A549 (cell line): Measurements from ENCODE around the gene PUDP. TPM values are rescaled to one million over a fixed set of nuclear protein-coding genes. Genes with fewer than 3 reads are reported as not detected.

Experiments
- ATAC-seq, 2 experiments: fragments of 200-7000 bp in 1 of 2; fragments of >200 bp in 1 of 2; cut with Nextera tagmentation in 1 of 2; cut with Tn5 transposase in 1 of 2; 3 replicates each; pipeline versions ENCODE4 v1.8.0 to v1.9.1; 2018 to 2020; ENCODE audit warnings: mild to moderate bottlenecking in 1 of 2, moderate library complexity in 1 of 2
- CTCF ChIA-PET: fragments of 300-600 bp; sonication (Branson Sonifier 250); formaldehyde crosslinking; extraction: SDS; loops from one replicate; lab custom pipeline; 2021; ENCODE audit warnings: antibody characterized with exemption, inconsistent platforms; lab: Yijun Ruan, JAX
- POLR2A ChIA-PET: fragments of 350-600 bp; formaldehyde crosslinking; extraction: SDS; loops from one replicate; lab custom pipeline; 2021; ENCODE audit warnings: antibody characterized with exemption, inconsistent platforms; lab: Yijun Ruan, JAX
- DNase-seq, 2 experiments: peaks; one replicate each; pipeline versions ENCODE4 v3.0.0 to v3.0.0-alpha.2; 2011 to 2016; ENCODE audit warnings: low read depth in 1 of 2, low spot score in 1 of 2
- FAIRE-seq: peaks from 2 replicates; lab custom pipeline; 2011; peaks lifted over from hg19 to GRCh38; lab: Jason Lieb, UNC
- H3K27ac ChIP-seq, 2 experiments: fragments of >200 bp; sonication (Bioruptor Twin); formaldehyde crosslinking; 3 replicates each; pipeline ENCODE4 v1.5.1; 2016 to 2017
- H3K4me1 ChIP-seq: fragments of >200 bp; sonication (Bioruptor Twin); formaldehyde crosslinking; 3 replicates; pipeline ENCODE4 v1.6.1; 2016
- H3K4me2 ChIP-seq: fragments of >200 bp; sonication (Bioruptor Twin); formaldehyde crosslinking; 3 replicates; pipeline ENCODE4 v1.6.1; 2016
- H3K4me3 ChIP-seq: fragments of >200 bp; sonication (Bioruptor Twin); formaldehyde crosslinking; 3 replicates; pipeline ENCODE4 v1.5.1; 2016
- H3K9me3 ChIP-seq: fragments of >200 bp; sonication (Bioruptor Twin); formaldehyde crosslinking; 3 replicates; pipeline ENCODE4 v1.6.1; 2016
- BHLHE40 ChIP-seq: IDR thresholded peaks from 2 replicates; pipeline ENCODE4 v1.6.1; 2012; ENCODE audit warnings: low read depth, low read length, inconsistent platforms
- CHD4 ChIP-seq: fragments of 200-600 bp; sonication (generic); IDR thresholded peaks from 2 replicates; pipeline ENCODE4 v1.6.1; 2016; ENCODE audit warnings: antibody characterized with exemption, mild to moderate bottlenecking, borderline replicate concordance
- EHF ChIP-seq: fragments of 250-450 bp; sonication (Bioruptor Pico); IDR thresholded peaks from 2 replicates; pipeline ENCODE4 v1.5.0; 2020; ENCODE audit warnings: mild to moderate bottlenecking
- EHMT2 ChIP-seq: fragments of 200-600 bp; sonication (generic); IDR thresholded peaks from 2 replicates; pipeline ENCODE4 v1.6.1; 2016; ENCODE audit warnings: antibody characterized with exemption, low read depth, mild to moderate bottlenecking, moderate library complexity
- HEYL ChIP-seq: fragments of 250-450 bp; sonication (Bioruptor Pico); IDR thresholded peaks from 2 replicates; pipeline ENCODE4 v1.8.0; 2021; ENCODE audit warnings: mild to moderate bottlenecking, moderate library complexity
- HOXB13 ChIP-seq: fragments of 250-450 bp; sonication (Bioruptor Pico); IDR thresholded peaks from 2 replicates; pipeline ENCODE4 v1.5.0; 2020; ENCODE audit warnings: low read depth, mild to moderate bottlenecking, moderate library complexity
- HOXB5 ChIP-seq: fragments of 250-450 bp; sonication (Bioruptor Pico); IDR thresholded peaks from 2 replicates; pipeline ENCODE4 v1.5.0; 2020; ENCODE audit warnings: mild to moderate bottlenecking, moderate library complexity
- JUN ChIP-seq, 2 experiments: fragments of >200 bp; sonication (Bioruptor Twin); formaldehyde crosslinking; IDR thresholded peaks; 2 replicates in 1 of 2; 3 replicates in 1 of 2; pipeline ENCODE4 v1.6.1; 2016 to 2017
- JUNB ChIP-seq: fragments of >200 bp; sonication (Bioruptor Twin); formaldehyde crosslinking; IDR thresholded peaks from 2 replicates; pipeline ENCODE4 v1.6.1; 2016
- NPAS2 ChIP-seq: fragments of 250-450 bp; sonication (Bioruptor Pico); IDR thresholded peaks from 2 replicates; pipeline ENCODE4 v1.8.0; 2022; ENCODE audit warnings: mild to moderate bottlenecking, moderate library complexity, borderline replicate concordance
- PHF8 ChIP-seq: fragments of 200-600 bp; sonication (generic); IDR thresholded peaks from 2 replicates; pipeline ENCODE4 v1.6.1; 2016; ENCODE audit warnings: low read depth, mild to moderate bottlenecking, antibody characterized with exemption, moderate library complexity, borderline replicate concordance
- ZC3H11A ChIP-seq: fragments of 450-650 bp; IDR thresholded peaks from 2 replicates; pipeline ENCODE4 v1.6.1; 2014; ENCODE audit warnings: antibody characterized with exemption, mild to moderate bottlenecking
- ZFP36 ChIP-seq: fragments of 450-650 bp; IDR thresholded peaks from 2 replicates; pipeline ENCODE4 v1.6.1; 2014; ENCODE audit warnings: borderline replicate concordance; ENCODE audit not compliant: partially characterized antibody
- ZNF302 ChIP-seq: fragments of 250-450 bp; sonication (Bioruptor Pico); IDR thresholded peaks from 2 replicates; pipeline ENCODE4 v1.9.0; 2021; ENCODE audit warnings: inconsistent platforms, mild to moderate bottlenecking, moderate library complexity
- ZSCAN20 ChIP-seq: fragments of 250-450 bp; sonication (Bioruptor Pico); IDR thresholded peaks from 2 replicates; pipeline ENCODE4 v1.8.0; 2022; ENCODE audit warnings: mild to moderate bottlenecking, moderate library complexity
- WGBS: methylation state at CpG from one replicate; pipeline ENCODE4 v1.1.6; 2017; ENCODE audit errors: missing lambda C conversion rate; 5-methylcytosine and 5-hydroxymethylcytosine counted together
- polyA plus RNA-seq, 4 experiments: library from polyadenylated mRNA; depleted of rRNA in 3 of 4; stranded (reverse); fragments of >200 nt; fragmentation: RNase III in 1 of 4; extraction: RNeasy Plus Mini Kit Qiagen cat#74134 plus additional on column Dnase treatment in 1 of 4; gene quantifications; 2 replicates in 3 of 4; 3 replicates in 1 of 4; pipeline ENCODE4 v1.2.3, GENCODE V29; 2011 to 2017
- TF ChIP-seq, protein P1 (sequence below): fragments of 450-650 bp; IDR thresholded peaks from 2 replicates; pipeline ENCODE4 v1.6.1; 2014; ENCODE audit warnings: antibody characterized with exemption
- TF ChIP-seq, protein P2 (sequence below): IDR thresholded peaks from 2 replicates; pipeline ENCODE4 v1.6.1; 2012
- TF ChIP-seq, protein P3 (sequence below): fragments of 200-600 bp; sonication (generic); IDR thresholded peaks from 2 replicates; pipeline ENCODE4 v1.6.1; 2016; ENCODE audit warnings: antibody characterized with exemption, mild to moderate bottlenecking, moderate library complexity
- TF ChIP-seq, protein P4 (sequence below): IDR thresholded peaks from 2 replicates; pipeline ENCODE4 v1.6.1; 2012
- TF ChIP-seq, protein P5 (sequence below): fragments of 150-350 bp; IDR thresholded peaks from 2 replicates; pipeline ENCODE4 v1.6.1; 2014; ENCODE audit warnings: low read depth, mild to moderate bottlenecking, low read length
- TF ChIP-seq, protein P6 (sequence below): fragments of 250-450 bp; sonication (Bioruptor Pico); IDR thresholded peaks from 2 replicates; pipeline ENCODE4 v1.5.0; 2021; ENCODE audit warnings: mild to moderate bottlenecking, moderate library complexity, borderline replicate concordance

Gene PUDP
- polyA plus RNA-seq, 2 of the 4 experiments (the other 2 are of a cell fraction) = 26.2 to 50.7 TPM

DNA sequence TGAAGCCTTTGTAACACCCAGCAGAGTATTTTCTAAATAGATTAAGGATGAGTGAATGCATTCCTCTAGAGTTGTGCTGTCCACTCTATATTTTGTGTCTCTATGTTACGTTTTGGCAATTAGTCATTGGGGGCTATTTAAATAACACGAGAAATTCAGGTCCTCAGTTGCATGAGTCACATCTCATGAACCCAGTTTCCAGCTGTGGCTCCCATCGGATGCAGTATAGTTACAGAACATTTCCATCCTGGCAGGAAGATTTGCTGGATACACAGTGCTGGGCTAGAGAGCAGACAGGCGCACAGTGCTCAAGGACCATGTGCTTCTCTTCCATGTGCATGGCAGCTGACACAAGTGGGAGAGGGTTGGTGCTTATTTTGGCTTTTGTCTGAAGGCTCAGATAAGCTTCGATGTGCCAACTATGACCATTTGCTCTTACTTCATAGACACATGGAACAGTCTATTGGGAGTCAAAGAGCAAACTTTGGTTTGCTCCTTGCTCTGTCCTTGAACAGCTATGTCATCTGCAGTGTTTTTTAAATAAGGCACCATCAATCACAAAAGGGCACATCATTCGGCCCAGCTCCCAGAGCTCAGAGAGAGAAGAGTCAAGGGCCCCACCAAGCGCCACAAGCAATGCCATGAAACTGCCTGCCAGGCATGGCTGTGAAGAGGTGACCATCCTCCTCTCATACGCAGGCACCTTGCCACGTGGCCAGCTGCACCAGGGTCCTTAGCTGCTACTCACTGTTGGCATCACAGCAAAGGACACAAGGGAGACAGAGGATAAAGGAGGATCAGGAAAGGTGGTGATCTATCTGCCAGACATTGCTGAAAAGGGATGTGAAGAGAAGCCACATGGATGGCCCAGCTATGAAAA is 8.5 kb downstream of the PUDP start:
- POLR2A ChIA-PET = no interaction called here
- Histone ChIP-seq H3K4me1 (peaks cover 14% of the 10 kb centered on the region), H3K27ac (no peak overlapping the region), H3K4me3 (no peak overlapping the region), H3K9me3 (no peaks in the 10 kb centered on the region), H3K4me2 (no peak overlapping the region)
- CTCF ChIA-PET = interaction anchor here (1.1 kb wide), 1 partner anchor 9 kb away, joined by 3 read pairs; the partner anchor contains the start of gene PUDP
- WGBS = 75% methylated on average over 9 of the region's 9 CpGs
- ATAC-seq = no peak
- TF ChIP-seq CHD4 (no peak), EHMT2 (no peak), ZNF302 (CRISPR knock-in tag) (no peak), EHF (no peak), HOXB13 (no peak)
- TF ChIP-seq, protein P1, sequence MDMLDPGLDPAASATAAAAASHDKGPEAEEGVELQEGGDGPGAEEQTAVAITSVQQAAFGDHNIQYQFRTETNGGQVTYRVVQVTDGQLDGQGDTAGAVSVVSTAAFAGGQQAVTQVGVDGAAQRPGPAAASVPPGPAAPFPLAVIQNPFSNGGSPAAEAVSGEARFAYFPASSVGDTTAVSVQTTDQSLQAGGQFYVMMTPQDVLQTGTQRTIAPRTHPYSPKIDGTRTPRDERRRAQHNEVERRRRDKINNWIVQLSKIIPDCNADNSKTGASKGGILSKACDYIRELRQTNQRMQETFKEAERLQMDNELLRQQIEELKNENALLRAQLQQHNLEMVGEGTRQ = no peak
- TF ChIP-seq, all 56 proteins: peak for 0
- FAIRE-seq (peak; percentile 56), DNase-seq (no peak)

DNA sequence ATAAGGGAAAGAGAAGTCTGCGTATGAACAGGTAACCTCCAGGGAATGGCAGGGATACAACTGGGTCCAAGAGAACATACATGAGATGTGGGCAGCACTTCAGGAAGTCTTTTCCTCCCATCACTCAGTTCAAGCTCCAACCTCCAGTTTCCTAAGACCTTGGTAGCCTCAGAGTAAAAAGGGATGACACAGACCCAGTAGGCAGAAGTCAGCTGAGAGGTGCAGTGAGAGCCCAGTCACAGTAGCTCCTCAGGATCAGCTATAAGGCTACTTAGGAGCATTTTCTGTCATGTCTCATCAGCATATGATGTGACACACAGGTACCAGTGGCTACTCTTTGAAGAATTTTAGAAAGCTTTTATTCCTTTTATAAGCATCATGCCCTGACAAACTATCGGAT is 13.0 kb downstream of the PUDP start:
- WGBS = 92% methylated on average over 2 of the region's 2 CpGs
- peaks cover 14% of the 10 kb centered on the region for H3K4me1 ChIP-seq
- FAIRE-seq = no peak
- H3K27ac ChIP-seq = no peak overlapping the region
- no peaks in the 10 kb centered on the region for H3K9me3 ChIP-seq
- no peak for ATAC-seq
- no peak overlapping the region for H3K4me2 ChIP-seq
- DNase-seq = no peak
- TF ChIP-seq, protein P2, sequence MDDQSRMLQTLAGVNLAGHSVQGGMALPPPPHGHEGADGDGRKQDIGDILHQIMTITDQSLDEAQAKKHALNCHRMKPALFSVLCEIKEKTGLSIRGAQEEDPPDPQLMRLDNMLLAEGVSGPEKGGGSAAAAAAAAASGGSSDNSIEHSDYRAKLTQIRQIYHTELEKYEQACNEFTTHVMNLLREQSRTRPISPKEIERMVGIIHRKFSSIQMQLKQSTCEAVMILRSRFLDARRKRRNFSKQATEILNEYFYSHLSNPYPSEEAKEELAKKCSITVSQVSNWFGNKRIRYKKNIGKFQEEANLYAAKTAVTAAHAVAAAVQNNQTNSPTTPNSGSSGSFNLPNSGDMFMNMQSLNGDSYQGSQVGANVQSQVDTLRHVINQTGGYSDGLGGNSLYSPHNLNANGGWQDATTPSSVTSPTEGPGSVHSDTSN = no peak
- TF ChIP-seq, protein P3, sequence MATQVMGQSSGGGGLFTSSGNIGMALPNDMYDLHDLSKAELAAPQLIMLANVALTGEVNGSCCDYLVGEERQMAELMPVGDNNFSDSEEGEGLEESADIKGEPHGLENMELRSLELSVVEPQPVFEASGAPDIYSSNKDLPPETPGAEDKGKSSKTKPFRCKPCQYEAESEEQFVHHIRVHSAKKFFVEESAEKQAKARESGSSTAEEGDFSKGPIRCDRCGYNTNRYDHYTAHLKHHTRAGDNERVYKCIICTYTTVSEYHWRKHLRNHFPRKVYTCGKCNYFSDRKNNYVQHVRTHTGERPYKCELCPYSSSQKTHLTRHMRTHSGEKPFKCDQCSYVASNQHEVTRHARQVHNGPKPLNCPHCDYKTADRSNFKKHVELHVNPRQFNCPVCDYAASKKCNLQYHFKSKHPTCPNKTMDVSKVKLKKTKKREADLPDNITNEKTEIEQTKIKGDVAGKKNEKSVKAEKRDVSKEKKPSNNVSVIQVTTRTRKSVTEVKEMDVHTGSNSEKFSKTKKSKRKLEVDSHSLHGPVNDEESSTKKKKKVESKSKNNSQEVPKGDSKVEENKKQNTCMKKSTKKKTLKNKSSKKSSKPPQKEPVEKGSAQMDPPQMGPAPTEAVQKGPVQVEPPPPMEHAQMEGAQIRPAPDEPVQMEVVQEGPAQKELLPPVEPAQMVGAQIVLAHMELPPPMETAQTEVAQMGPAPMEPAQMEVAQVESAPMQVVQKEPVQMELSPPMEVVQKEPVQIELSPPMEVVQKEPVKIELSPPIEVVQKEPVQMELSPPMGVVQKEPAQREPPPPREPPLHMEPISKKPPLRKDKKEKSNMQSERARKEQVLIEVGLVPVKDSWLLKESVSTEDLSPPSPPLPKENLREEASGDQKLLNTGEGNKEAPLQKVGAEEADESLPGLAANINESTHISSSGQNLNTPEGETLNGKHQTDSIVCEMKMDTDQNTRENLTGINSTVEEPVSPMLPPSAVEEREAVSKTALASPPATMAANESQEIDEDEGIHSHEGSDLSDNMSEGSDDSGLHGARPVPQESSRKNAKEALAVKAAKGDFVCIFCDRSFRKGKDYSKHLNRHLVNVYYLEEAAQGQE = no peak
- TF ChIP-seq ZFP36 (no peak), HOXB5 (CRISPR knock-in tag) (no peak), HOXB13 (no peak), ZC3H11A (no peak), JUN (IDR thresholded peaks at IDR 0.05) (no peak), NPAS2 (CRISPR knock-in tag) (no peak), JUNB (no peak), HEYL (no peak), ZSCAN20 (CRISPR knock-in tag) (no peak), BHLHE40 (no peak), PHF8 (no peak)
- TF ChIP-seq, protein P4, sequence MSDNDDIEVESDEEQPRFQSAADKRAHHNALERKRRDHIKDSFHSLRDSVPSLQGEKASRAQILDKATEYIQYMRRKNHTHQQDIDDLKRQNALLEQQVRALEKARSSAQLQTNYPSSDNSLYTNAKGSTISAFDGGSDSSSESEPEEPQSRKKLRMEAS = no peak
- TF ChIP-seq, protein P5, sequence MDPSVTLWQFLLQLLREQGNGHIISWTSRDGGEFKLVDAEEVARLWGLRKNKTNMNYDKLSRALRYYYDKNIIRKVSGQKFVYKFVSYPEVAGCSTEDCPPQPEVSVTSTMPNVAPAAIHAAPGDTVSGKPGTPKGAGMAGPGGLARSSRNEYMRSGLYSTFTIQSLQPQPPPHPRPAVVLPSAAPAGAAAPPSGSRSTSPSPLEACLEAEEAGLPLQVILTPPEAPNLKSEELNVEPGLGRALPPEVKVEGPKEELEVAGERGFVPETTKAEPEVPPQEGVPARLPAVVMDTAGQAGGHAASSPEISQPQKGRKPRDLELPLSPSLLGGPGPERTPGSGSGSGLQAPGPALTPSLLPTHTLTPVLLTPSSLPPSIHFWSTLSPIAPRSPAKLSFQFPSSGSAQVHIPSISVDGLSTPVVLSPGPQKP = no peak
- TF ChIP-seq, protein P6, sequence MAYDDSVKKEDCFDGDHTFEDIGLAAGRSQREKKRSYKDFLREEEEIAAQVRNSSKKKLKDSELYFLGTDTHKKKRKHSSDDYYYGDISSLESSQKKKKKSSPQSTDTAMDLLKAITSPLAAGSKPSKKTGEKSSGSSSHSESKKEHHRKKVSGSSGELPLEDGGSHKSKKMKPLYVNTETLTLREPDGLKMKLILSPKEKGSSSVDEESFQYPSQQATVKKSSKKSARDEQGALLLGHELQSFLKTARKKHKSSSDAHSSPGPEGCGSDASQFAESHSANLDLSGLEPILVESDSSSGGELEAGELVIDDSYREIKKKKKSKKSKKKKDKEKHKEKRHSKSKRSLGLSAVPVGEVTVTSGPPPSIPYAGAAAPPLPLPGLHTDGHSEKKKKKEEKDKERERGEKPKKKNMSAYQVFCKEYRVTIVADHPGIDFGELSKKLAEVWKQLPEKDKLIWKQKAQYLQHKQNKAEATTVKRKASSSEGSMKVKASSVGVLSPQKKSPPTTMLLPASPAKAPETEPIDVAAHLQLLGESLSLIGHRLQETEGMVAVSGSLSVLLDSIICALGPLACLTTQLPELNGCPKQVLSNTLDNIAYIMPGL (CRISPR knock-in tag) = no peak
- POLR2A ChIA-PET = no interaction called here
- CTCF ChIA-PET = interaction anchor here (1.1 kb wide), 1 partner anchor 10 kb away, joined by 4 read pairs; no protein-coding TSS in a partner anchor
- no peak overlapping the region for H3K4me3 ChIP-seq
